HL-60 (cell line): ENCODE measurements around the gene TRAF3IP1.

Experiments
- CTCF ChIP-seq: IDR thresholded peaks from one replicate; pipeline ENCODE4 v1.5.1; 2011; ENCODE audit warnings: low read length, control low read depth, inconsistent platforms; ENCODE audit not compliant: insufficient read depth
- POLR2AphosphoS5 ChIP-seq: IDR thresholded peaks from 2 replicates; pipeline ENCODE4 v1.6.1; 2012; ENCODE audit warnings: low read depth
- REST ChIP-seq: IDR thresholded peaks from 2 replicates; pipeline ENCODE4 v1.6.1; 2012; ENCODE audit warnings: low read depth; ENCODE audit not compliant: insufficient replicate concordance

GRCh38 chr2:238331916-238332315 lies 11.6 kb downstream of the TRAF3IP1 start:
- no peak for TF ChIP-seq CTCF
- TF ChIP-seq POLR2AphosphoS5 = no peak
- no peak for TF ChIP-seq REST
